Thyroid gland (tissue), 4 donors: ENCODE results near the gene FAM114A1. TPM values are rescaled to one million over a fixed set of nuclear protein-coding genes. Genes with fewer than 3 reads are reported as not detected.
A peak's percentile ranks its signal among the peaks of the same experiment; 100 is the strongest.

ENCODE experiments used
- DNase-seq, 2 donors: peaks; one replicate each; pipeline ENCODE4 v3.0.0-alpha.2; 2019
- H3K27ac ChIP-seq, 3 donors: fragments of 200-600 bp; sonication (generic); 1 replicate in 2 of 3; 2 replicates in 1 of 3; pipeline ENCODE4 v1.5.1; 2016 to 2019; ENCODE audit warnings: mild to moderate bottlenecking in 1 of 3, moderate library complexity in 1 of 3
- H3K27me3 ChIP-seq: fragments of 200-600 bp; sonication (generic); one replicate; pipeline ENCODE4 v1.5.1; 2019
- H3K36me3 ChIP-seq, 2 donors: fragments of 200-600 bp; sonication (generic); one replicate each; pipeline ENCODE4 v1.5.1; 2016 to 2019
- H3K4me1 ChIP-seq, 2 donors: fragments of 200-600 bp; sonication (generic); one replicate each; pipeline ENCODE4 v1.5.1; 2017 to 2019
- H3K4me3 ChIP-seq, 3 donors: fragments of 200-600 bp; sonication (generic); replicated peaks in 1 of 3; 1 replicate in 2 of 3; 2 replicates in 1 of 3; pipeline ENCODE4 v1.5.1; 2016; ENCODE audit warnings: mild to moderate bottlenecking in 1 of 3
- H3K9me3 ChIP-seq: fragments of 200-600 bp; sonication (generic); one replicate; pipeline ENCODE4 v1.5.1; 2017
- POLR2A ChIP-seq, 2 donors: fragments of 450-650 bp; IDR thresholded peaks; one replicate each; pipeline ENCODE4 v1.6.1; 2017; ENCODE audit warnings: antibody characterized with exemption in 2 of 2, mild to moderate bottlenecking in 2 of 2, moderate library complexity in 1 of 2
- WGBS, 2 donors: methylation state at CpG; one replicate each; pipeline ENCODE4 v1.1.5; 2017; 5-methylcytosine and 5-hydroxymethylcytosine counted together
- intact Hi-C: fragments of 100-400 bp; cut with DNase I; formaldehyde crosslinking; loops from one replicate; pipeline ENCODE4 v1.15.1; 2023
- total RNA-seq, 4 donors: library from RNA; depleted of rRNA; stranded (reverse); fragments of >200 nt; gene quantifications; one replicate each; pipeline ENCODE4 v1.2.3, GENCODE V29; 2016
- TF ChIP-seq, protein P1 (sequence below), 6 experiments: fragments of 200-600 bp in 3 of 6; fragments of 450-650 bp in 3 of 6; sonication (generic) in 3 of 6; IDR thresholded peaks; one replicate each; pipeline ENCODE4 v1.5.1; 2016 to 2019; ENCODE audit warnings: antibody characterized with exemption in 6 of 6, mild to moderate bottlenecking in 2 of 6, inconsistent platforms in 1 of 6, moderate library complexity in 1 of 6

FAM114A1 gene
- total RNA-seq, result 100 to 1,000 TPM in 3 of 4 donors, 10 to 100 TPM in 1; 80.1 to 144 (median 110) TPM

GRCh38 chr4:38867478-38868058, at the start of gene FAM114A1:
FAM114A1 (plus strand) TSS chr4:38867806; CDS start chr4:38878079, 10,273 bp downstream.
- no peaks in the 10 kb centered on the region for H3K36me3 ChIP-seq
- intact Hi-C loops, result no loop called here
- peak; percentile 82 to 87 for DNase-seq
- peak within 1 kb of the TSS; percentile 88 to 90 (median 88) for H3K27ac ChIP-seq
- no peaks in the 10 kb centered on the region for H3K9me3 ChIP-seq
- TF ChIP-seq, protein P1, sequence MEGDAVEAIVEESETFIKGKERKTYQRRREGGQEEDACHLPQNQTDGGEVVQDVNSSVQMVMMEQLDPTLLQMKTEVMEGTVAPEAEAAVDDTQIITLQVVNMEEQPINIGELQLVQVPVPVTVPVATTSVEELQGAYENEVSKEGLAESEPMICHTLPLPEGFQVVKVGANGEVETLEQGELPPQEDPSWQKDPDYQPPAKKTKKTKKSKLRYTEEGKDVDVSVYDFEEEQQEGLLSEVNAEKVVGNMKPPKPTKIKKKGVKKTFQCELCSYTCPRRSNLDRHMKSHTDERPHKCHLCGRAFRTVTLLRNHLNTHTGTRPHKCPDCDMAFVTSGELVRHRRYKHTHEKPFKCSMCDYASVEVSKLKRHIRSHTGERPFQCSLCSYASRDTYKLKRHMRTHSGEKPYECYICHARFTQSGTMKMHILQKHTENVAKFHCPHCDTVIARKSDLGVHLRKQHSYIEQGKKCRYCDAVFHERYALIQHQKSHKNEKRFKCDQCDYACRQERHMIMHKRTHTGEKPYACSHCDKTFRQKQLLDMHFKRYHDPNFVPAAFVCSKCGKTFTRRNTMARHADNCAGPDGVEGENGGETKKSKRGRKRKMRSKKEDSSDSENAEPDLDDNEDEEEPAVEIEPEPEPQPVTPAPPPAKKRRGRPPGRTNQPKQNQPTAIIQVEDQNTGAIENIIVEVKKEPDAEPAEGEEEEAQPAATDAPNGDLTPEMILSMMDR (IDR thresholded peaks at IDR 0.05), result no peak
- peak in 1 of 2 donors; percentile 77 for TF ChIP-seq POLR2A (IDR thresholded peaks at IDR 0.05)
- H3K4me1 ChIP-seq, result peaks cover 14 to 21% of the 10 kb centered on the region in 2 donors
- peak within 1 kb of the TSS; percentile 71 to 82 (median 74) for H3K4me3 ChIP-seq
- H3K27me3 ChIP-seq, result no peaks in the 10 kb centered on the region
- 0 to 4% methylated on average over 11 of the region's 66 CpGs for WGBS, 2 donors

GRCh38 chr4:38818441-38818976, 49.1 kb upstream of the FAM114A1 start:
- no peak for DNase-seq
- Histone ChIP-seq H3K36me3 (no peaks in the 10 kb centered on the region), H3K4me1 (no peaks in the 10 kb centered on the region), H3K27me3 (no peaks in the 10 kb centered on the region), H3K4me3 (no peak overlapping the region), H3K27ac (no peak overlapping the region), H3K9me3 (no peaks in the 10 kb centered on the region)
- TF ChIP-seq, protein P1 (IDR thresholded peaks at IDR 0.05), result no peak
- no peak for TF ChIP-seq POLR2A (IDR thresholded peaks at IDR 0.05)
- WGBS, 2 donors, result 66 to 84% methylated on average over 5 of the region's 5 CpGs
- intact Hi-C loops, result no loop called here

DNA sequence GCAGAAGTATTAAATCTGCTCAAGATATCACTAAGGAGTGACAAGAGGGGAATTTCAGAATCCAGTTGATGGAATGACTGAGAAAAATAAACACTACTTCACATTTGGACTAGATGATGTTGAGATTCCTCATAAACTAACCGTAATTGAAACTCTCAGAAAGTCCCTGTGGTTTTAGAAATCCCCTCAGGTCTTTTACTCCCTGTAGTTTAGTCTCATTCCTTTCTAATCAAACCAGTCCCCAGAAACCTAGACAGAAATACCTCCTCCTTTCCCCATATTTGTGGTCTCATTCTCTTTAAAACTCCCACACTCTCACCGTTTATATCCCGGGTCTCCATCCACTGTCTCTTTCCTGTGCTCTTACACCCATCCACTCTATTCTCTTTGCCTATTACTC, 48.0 kb upstream of the FAM114A1 start:
- 65 to 81% methylated on average over 3 of the region's 3 CpGs for whole genome bisulfite sequencing, 2 donors
- Histone ChIP-seq H3K4me3 (no peak overlapping the region), H3K4me1 (no peaks in the 10 kb centered on the region), H3K9me3 (no peaks in the 10 kb centered on the region), H3K27ac (no peak overlapping the region), H3K36me3 (no peaks in the 10 kb centered on the region), H3K27me3 (no peaks in the 10 kb centered on the region)
- no peak for DNase-seq
- no peak for TF ChIP-seq POLR2A (IDR thresholded peaks at IDR 0.05)
- TF ChIP-seq, protein P1 (IDR thresholded peaks at IDR 0.05), result no peak
- intact Hi-C loops, result no loop called here

DNA sequence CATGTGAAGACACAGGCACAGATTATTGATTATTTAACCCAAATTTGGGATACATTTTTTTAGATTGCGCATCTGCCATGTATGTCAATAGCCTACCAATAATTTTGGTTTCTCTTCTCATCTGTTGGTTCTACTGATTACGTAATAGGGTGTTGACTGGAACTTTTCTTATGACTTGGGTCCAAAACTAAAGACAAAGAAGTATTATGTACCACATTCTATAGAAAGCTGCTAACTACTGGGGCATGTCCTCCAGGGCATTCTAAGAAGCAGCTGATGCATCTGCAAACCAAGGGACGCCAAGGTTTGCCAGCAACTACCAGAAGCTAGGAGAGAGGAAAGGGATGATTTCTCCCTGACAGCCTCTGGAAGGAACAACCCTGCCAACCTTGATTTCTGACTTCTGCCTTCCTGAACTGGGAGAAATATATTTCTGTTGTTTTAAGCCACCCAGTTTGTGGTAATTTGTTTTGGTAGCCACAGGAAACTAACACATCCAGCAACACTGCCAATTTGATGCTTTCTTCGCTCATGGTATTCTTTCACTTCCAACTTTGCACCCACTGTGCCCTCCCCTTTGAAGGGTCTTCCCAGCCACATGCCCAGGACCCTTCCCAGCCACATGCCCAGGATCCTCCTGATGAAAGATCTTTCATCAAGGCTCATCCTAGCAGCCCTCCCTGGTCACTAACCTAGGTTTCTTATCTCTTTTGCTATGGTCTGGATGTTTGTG, 47.1 kb upstream of the FAM114A1 start:
- Histone ChIP-seq H3K4me1 (no peaks in the 10 kb centered on the region), H3K27ac (no peak overlapping the region), H3K4me3 (no peak overlapping the region), H3K36me3 (no peaks in the 10 kb centered on the region), H3K27me3 (no peaks in the 10 kb centered on the region), H3K9me3 (no peaks in the 10 kb centered on the region)
- no peak for TF ChIP-seq POLR2A (IDR thresholded peaks at IDR 0.05)
- intact Hi-C loops, result no loop called here
- 84 to 86% methylated on average over 4 of the region's 4 CpGs for WGBS, 2 donors
- no peak for DNase-seq

- DNase-seq, result no peak
- TF ChIP-seq, protein P1 (IDR thresholded peaks at IDR 0.05), result no peak
- no peak for TF ChIP-seq POLR2A (IDR thresholded peaks at IDR 0.05)
- Histone ChIP-seq H3K36me3 (no peaks in the 10 kb centered on the region), H3K27me3 (no peaks in the 10 kb centered on the region), H3K27ac (no peak overlapping the region), H3K9me3 (no peaks in the 10 kb centered on the region), H3K4me1 (no peaks in the 10 kb centered on the region), H3K4me3 (no peak overlapping the region)
- WGBS, 2 donors, result 89 to 93% methylated on average over 3 of the region's 3 CpGs
- intact Hi-C loops, result no loop called here
Measured at GRCh38 chr4:38821739-38822138, 45.9 kb upstream of the FAM114A1 start.
